Activated T-cell treated with anti-CD3 and anti-CD28 coated beads, Interleukin-2, amount 50 U/mL, for 4 hours (primary cell): Measurements from ENCODE around the gene C11orf86. TPM values are rescaled to one million over a fixed set of nuclear protein-coding genes. Genes with fewer than 3 reads are reported as not detected.

Source experiments
- ATAC-seq, 2 donors: fragments of 200-7000 bp; cut with Tn5 transposase; one replicate each; pipeline ENCODE4 v1.10.0; 2021
- DNase-seq: peaks from one replicate; pipeline ENCODE4 v3.0.0-alpha.2; 2020
- H3K27me3 Mint-ChIP-seq: one replicate; pipeline ENCODE4 v1.8.0; 2021; ENCODE audit warnings: low read depth, mixed read lengths
- H3K36me3 Mint-ChIP-seq: one replicate; pipeline ENCODE4 v1.8.0; 2022; ENCODE audit warnings: mixed read lengths; ENCODE audit not compliant: insufficient read depth
- H3K4me1 Mint-ChIP-seq: one replicate; pipeline ENCODE4 v1.8.0; 2021; ENCODE audit warnings: low read depth, mixed read lengths
- H3K4me3 Mint-ChIP-seq: one replicate; pipeline ENCODE4 v1.8.0; 2021; ENCODE audit warnings: mild to moderate bottlenecking, moderate library complexity, mixed read lengths
- H3K9me3 Mint-ChIP-seq: one replicate; pipeline ENCODE4 v1.8.0; 2021; ENCODE audit warnings: mixed read lengths
- total RNA-seq, 3 donors: library from RNA; stranded (reverse); gene quantifications; one replicate each; pipeline ENCODE4 v1.2.1, GENCODE V29; 2021

C11orf86 gene, protein sequence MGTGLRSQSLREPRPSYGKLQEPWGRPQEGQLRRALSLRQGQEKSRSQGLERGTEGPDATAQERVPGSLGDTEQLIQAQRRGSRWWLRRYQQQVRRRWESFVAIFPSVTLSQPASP
- total RNA-seq, result not detected

DNA sequence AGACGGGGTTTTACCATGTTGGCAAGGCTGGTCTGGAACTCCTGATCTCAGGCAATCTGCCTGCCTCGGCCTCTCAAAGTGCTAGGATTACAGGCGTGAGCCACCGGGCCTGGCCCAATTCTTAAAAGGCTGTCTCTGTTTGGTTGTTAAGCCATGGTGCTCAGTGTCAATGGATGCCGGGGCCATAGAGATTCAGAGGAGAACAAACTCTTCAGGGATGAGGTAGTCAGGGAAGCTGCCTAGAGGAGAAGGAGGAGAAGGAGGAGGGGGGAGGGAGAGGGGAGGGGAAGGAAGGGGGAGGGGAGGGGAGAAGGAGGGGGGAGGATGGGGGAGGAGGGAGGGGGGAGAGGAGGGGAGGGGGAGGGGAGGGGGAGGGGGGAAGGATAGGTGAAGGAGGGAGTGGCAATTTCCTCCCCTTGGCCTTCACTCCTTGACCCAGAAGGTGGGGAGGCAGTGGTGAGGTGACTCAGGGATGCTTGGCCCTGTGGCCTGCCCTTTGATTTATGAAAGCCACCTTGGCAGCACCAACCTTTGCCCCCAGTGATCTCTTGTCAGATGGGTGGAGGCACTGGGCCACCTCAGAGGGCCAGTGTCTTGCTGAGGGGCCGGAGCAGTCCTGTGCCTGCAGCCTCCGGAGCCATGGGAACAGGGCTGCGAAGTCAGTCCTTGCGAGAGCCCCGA is at the start of gene C11orf86:
Gene C11orf86, plus strand, starts transcription at position 581 of the 681 bp plus-strand sequence. Its CDS starts 59 bp downstream, at position 640.
- no peak for DNase-seq
- Mint-ChIP-seq H3K27me3 (peaks cover 8% of the 10 kb centered on the region), H3K4me3 (no peak within 1 kb of the TSS), H3K9me3 (peaks cover 3% of the 10 kb centered on the region), H3K36me3 (no peaks in the 10 kb centered on the region), H3K4me1 (peaks cover 6% of the 10 kb centered on the region)
- no peak for ATAC-seq

DNA sequence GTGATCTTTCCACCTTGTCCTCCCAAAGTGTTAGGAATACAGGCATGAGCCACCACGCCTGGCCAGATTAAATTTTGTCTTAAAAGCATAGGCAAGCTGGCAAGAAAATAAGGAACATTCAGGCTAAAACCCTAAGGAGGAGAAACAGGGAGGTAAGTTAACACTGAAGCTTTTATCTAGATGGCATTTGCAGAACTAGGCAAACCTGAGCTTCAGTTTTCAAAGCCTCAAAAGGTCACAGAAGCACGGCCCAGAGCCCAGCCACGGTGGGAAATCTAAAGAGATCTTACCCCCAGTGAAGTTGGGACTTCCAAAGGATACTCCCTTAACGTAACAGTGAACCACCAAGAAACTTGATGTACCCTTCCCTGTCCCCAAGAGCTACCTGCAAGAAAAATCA is 45.4 kb upstream of the C11orf86 start:
- Mint-ChIP-seq H3K4me3 (no peak overlapping the region), H3K4me1 (no peaks in the 10 kb centered on the region), H3K9me3 (no peaks in the 10 kb centered on the region), H3K27me3 (peaks cover 3% of the 10 kb centered on the region), H3K36me3 (no peaks in the 10 kb centered on the region)
- ATAC-seq, result no peak
- no peak for DNase-seq

DNA sequence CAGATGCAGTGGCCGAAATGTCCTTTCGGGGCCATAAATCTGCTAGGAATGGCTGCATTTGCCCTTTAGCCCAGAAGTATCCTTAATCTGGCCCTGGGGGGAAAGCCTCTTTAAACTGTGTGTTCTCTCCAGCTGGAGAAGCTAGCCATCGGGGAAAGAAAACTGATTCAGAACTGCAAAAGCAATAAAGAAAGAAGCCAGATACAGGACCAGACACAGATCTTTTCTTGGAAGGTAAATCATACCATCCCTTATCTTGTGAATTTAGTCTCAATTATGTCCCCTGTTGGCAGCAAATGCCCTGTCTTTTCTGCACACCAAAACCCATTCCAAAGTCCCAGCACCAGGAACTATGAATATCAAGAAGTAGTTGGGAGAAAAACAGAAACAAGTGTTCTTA is 42.6 kb upstream of the C11orf86 start:
- ATAC-seq, result no peak
- no peaks in the 10 kb centered on the region for H3K9me3 Mint-ChIP-seq

DNA sequence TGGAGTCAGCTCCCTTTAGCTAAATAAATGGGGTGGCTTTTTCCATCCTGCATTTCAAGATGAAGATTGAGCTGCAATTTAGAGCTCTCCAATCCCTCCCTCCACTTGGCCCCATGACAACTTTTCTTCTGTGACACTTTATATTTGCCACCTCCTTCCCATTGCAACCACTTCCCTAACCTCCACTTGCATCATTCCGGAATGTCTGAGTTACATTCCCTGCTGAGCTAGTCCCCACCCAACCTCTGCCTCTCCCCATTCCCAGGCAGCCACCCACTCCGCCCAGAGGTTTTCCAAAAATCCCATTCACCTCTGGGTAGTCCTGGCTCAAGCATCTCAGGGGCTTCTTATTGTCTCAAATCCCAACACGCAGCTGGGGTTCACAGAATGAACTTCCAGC is 41.6 kb upstream of the C11orf86 start:
- no peak overlapping the region for H3K4me3 Mint-ChIP-seq
- H3K4me1 Mint-ChIP-seq, result no peaks in the 10 kb centered on the region
- DNase-seq (no peak), ATAC-seq (no peak)
- no peaks in the 10 kb centered on the region for H3K9me3 Mint-ChIP-seq
- no peaks in the 10 kb centered on the region for H3K36me3 Mint-ChIP-seq
- H3K27me3 Mint-ChIP-seq, result peaks cover 3% of the 10 kb centered on the region

More for the DNA sequence above, 42.6 kb upstream of the C11orf86 start:
- no peaks in the 10 kb centered on the region for H3K4me1 Mint-ChIP-seq
- no peaks in the 10 kb centered on the region for H3K36me3 Mint-ChIP-seq
- H3K4me3 Mint-ChIP-seq, result no peak overlapping the region
- peaks cover 3% of the 10 kb centered on the region for H3K27me3 Mint-ChIP-seq
- DNase-seq, result no peak

DNA sequence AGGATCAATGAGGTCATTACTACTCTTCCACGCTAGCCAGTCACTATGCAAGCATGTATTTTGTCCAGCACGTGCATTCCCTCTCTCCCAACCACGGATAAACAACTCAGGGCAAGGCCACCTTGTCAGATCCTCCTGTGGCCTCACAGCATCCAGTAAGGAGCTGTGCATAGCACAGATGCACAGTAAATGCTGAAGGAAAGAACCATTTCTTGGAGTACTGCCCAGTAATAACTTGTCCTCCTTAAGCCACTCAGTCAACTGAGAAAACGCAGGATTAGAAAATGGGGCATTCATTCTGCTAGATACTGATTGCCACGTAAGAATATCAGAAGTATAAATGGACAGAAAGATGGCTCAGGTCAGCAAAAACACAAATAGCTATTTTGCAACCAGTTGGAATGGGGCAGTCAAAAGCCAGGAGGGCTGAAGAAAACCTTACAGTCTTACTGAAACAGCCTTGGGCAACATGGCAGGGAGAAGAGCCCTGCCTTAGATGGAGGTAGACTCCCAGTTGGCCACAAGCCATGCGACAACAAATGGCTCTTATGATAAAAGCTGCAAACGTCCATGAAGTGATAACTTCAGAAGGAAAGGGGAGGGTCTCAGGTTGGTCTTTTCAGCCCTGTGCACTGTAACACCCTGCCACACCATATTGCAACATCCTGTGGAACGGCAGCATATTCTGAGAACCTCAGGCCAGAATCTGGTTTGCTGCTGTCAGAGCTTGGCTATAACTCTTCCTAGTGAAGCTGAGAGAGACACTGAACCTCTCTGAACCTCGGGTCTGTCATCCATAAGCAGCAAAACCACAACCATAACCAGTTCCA is 39.9 kb upstream of the C11orf86 start:
- Mint-ChIP-seq H3K4me1 (no peaks in the 10 kb centered on the region), H3K4me3 (no peak overlapping the region), H3K36me3 (peaks cover 2% of the 10 kb centered on the region), H3K27me3 (peaks cover 3% of the 10 kb centered on the region), H3K9me3 (no peaks in the 10 kb centered on the region)
- ATAC-seq (no peak), DNase-seq (no peak)

DNA sequence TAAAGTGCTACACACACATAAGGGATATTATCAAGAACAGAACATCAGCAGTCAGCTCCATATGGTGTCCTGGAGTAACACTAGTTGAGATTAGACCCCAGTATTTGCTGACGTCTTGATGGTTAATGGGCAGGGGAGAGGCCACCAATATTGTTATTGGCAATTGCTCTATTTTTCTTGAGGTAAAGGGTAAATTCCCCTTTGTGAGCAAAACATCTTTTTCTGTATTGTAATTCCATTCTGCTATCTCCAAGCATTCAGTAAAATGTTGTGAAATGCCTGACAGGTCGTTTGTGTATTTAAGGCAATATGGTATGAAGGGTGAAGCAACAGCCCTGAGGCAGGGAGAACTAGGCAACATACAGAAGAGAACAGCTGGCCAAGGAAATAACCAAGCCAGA is 38.8 kb upstream of the C11orf86 start:
- H3K36me3 Mint-ChIP-seq, result peaks cover 2% of the 10 kb centered on the region
- no peak overlapping the region for H3K4me3 Mint-ChIP-seq
- ATAC-seq (no peak), DNase-seq (no peak)
- H3K27me3 Mint-ChIP-seq, result peaks cover 3% of the 10 kb centered on the region
- no peaks in the 10 kb centered on the region for H3K4me1 Mint-ChIP-seq
- no peaks in the 10 kb centered on the region for H3K9me3 Mint-ChIP-seq

DNA sequence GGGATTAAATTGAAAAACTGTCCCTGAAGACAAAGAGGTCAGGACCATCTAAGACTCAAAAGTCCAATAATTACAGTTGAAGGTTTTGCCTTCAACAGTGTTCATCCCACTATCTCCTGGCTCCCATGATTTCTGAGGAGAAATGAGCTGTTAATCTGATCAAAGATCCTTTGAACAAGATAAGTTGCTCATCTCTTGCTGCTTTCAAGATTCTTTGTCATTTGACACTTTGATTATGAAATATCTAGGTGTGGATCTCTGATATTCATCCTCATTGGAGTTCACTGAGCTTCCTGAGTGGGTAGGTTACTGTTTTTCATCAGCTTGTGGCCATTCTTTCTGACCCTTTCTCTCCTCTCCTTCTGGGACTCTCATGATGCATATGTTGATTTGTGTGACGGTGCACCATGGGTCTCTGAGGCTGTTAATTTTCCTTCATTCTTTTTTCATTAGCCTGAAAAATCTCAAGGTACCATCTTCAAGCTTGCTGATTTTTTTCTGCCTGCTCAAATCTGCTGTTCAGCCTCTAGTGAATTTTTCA is 37.8 kb upstream of the C11orf86 start:
- peaks cover 2% of the 10 kb centered on the region for H3K36me3 Mint-ChIP-seq
- H3K9me3 Mint-ChIP-seq, result no peaks in the 10 kb centered on the region
- DNase-seq, result no peak
- H3K4me1 Mint-ChIP-seq, result no peaks in the 10 kb centered on the region
- H3K4me3 Mint-ChIP-seq, result no peak overlapping the region
- peaks cover 3% of the 10 kb centered on the region for H3K27me3 Mint-ChIP-seq
- ATAC-seq, result no peak

DNA sequence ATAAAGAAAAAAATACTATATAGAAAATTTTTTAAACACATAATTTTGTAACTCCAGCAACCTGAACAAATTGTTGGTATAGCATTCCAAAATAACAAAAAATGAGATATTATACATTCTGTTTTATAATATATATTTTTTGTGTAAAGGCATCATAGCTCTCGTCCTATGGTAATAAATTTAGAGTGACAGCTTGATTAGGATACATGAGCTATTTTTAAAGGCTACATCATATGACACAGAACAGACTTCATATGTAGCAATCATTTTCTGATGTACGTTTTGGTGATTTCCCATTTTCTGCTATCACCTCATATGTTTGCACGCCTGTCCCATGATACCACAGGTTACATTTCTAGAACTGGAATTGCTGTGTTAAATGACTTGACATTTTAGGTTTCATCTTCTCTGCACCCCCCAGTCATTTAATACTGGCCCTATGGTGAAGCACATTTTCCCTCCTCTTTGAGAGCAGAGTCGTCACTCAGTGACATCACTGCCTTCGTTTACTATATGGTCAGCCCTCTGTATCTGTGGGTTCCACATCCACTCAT is 36.4 kb upstream of the C11orf86 start:
- Mint-ChIP-seq H3K4me3 (no peak overlapping the region), H3K9me3 (no peaks in the 10 kb centered on the region), H3K4me1 (no peaks in the 10 kb centered on the region), H3K36me3 (peaks cover 2% of the 10 kb centered on the region), H3K27me3 (peaks cover 3% of the 10 kb centered on the region)
- ATAC-seq (no peak), DNase-seq (no peak)

DNA sequence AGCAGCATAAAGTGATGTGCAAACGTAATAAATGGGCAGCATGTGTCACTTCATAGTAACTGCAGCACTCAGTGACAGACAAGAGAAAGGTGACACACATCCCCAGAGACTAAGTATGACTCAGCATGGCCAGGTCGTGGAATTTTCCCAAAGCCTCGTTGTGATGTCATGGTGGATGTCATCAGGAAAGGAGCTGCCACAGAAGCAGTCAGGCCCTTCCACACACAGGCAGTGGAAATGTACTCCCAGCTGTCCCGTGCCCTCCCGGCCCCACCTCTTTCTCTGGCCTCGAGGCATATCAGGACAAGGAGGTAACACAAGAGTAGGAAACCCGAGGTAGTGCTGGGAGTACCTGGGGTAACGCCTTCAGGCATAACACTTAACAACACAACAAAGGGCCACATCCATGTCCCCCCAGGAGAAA is 25.0 kb upstream of the C11orf86 start:
- H3K9me3 Mint-ChIP-seq, result no peaks in the 10 kb centered on the region
- peak; percentile 16 for DNase-seq
- H3K4me1 Mint-ChIP-seq, result peaks cover 3% of the 10 kb centered on the region
- no peaks in the 10 kb centered on the region for H3K36me3 Mint-ChIP-seq
- peak; percentile 34 to 62 for ATAC-seq
- no peaks in the 10 kb centered on the region for H3K27me3 Mint-ChIP-seq
- no peak overlapping the region for H3K4me3 Mint-ChIP-seq

DNA sequence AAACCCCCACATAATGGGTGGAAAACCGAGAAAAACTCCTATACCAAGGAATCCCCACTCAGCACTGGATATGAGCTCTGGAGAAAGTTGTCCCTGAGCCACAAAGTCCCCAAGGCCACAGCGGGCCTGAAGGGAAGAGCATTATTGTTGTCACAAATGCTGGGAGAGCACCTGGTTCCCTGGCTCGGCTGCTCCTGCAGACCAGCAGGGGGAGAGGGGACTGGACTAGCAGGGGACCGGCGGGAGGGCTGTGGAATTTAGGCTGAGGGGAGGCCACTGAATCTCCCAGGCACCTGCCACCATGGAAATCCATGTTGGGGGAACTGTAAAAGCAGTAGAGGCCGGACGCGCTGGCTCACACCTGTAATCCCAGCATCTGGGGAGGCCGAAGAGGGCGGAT is 24.0 kb upstream of the C11orf86 start:
- no peaks in the 10 kb centered on the region for H3K9me3 Mint-ChIP-seq

DNA sequence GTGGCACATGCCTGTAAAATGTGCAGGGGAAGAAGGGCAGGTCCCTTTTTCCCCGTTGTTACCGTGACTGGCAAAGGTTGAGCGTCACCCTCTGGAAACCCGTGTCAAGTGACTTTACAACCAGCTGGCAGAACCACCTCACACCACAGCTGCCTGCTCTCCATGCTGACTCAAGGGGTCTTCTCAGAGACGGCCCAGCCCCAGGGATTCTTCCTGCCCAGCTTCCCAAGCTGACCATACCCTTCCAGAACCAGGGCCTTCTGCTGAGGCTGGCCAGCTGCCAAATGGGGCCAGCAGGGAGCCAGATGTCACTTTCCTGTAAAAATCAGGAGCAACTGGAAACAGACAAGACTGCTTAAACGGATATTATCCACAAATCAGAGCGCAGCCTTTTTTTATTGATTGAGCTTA is 23.2 kb upstream of the C11orf86 start:
- no peaks in the 10 kb centered on the region for H3K9me3 Mint-ChIP-seq
- no peak for DNase-seq
- no peaks in the 10 kb centered on the region for H3K27me3 Mint-ChIP-seq
- no peak overlapping the region for H3K4me3 Mint-ChIP-seq
- peaks cover 7% of the 10 kb centered on the region for H3K4me1 Mint-ChIP-seq
- ATAC-seq, result no peak
- no peaks in the 10 kb centered on the region for H3K36me3 Mint-ChIP-seq

More for the DNA sequence above, 24.0 kb upstream of the C11orf86 start:
- H3K4me1 Mint-ChIP-seq, result peaks cover 3% of the 10 kb centered on the region
- ATAC-seq (no peak), DNase-seq (no peak)
- H3K4me3 Mint-ChIP-seq, result no peak overlapping the region
- H3K27me3 Mint-ChIP-seq, result no peaks in the 10 kb centered on the region
- H3K36me3 Mint-ChIP-seq, result no peaks in the 10 kb centered on the region

DNA sequence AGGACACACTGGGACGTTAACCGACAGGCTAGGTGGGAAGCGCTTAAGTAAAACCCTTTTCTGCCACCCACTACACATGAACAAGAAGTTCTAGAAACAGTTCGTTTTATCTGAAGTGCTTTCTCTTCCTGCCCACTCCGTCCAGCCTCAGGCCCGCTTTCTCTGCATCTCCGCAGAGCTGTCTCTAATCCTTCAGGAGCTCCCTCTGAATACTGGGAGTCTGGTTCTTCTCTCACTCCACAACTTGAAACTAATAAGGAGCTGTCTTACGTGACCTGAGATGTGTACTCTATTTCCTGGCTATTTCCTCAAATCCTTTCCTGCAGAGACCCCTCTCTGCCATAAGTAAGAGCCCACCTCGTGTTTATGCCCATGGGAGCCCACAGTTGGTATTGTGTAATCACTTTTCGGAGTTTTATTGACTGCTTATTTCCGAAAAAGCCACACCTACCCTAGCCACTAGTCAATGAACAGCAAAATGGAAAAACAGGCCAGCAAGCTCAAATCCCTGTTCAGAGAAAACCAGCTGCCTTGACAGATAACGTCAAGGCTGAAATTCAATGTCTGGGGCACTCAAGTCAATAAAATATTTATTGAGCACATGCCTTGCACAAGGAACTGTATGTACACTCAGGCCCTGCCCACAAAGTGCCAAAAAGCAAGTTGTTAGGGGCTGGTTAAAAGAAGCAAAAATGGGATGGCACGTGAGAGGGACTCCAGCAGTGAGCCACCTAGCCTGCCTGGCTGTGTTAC is 21.8 kb upstream of the C11orf86 start:
- no peaks in the 10 kb centered on the region for H3K9me3 Mint-ChIP-seq

DNA sequence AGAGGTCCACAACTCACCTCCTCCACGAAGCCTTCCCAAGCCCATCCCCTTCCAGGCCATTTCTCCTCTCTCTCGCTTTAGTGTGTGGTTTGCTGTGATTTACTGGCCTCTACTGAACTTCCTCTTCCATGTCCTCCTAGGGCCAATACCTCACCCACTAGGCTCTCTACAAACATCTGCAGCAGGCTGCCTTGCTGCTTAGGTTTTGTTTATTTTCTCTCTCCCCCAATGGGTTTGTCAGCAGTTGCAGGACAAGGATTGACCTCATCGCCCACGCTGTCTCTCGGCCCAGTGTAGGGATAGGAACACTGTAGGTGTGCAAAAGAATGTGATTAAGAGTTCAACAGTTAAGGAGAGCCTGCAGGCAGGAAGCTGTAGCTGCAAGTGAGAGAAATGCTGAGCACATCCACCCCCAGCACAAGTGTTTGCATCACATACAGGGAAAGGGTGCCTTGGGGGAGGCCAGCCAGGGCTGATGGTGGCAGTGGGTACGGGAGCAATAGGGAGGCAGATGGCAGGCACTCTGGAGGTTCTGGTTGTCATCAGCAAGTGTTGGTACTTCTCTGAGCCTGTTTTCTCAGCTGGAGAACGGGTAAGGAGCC is 18.3 kb upstream of the C11orf86 start:
- H3K36me3 Mint-ChIP-seq, result no peaks in the 10 kb centered on the region
- no peaks in the 10 kb centered on the region for H3K27me3 Mint-ChIP-seq
- no peaks in the 10 kb centered on the region for H3K9me3 Mint-ChIP-seq
- DNase-seq, result no peak
- peaks cover 25% of the 10 kb centered on the region for H3K4me1 Mint-ChIP-seq
- ATAC-seq, result no peak
- H3K4me3 Mint-ChIP-seq, result peak overlapping the region; percentile 54

More for the DNA sequence above, 21.8 kb upstream of the C11orf86 start:
- H3K4me1 Mint-ChIP-seq, result peaks cover 16% of the 10 kb centered on the region
- H3K27me3 Mint-ChIP-seq, result no peaks in the 10 kb centered on the region
- ATAC-seq, result no peak
- H3K36me3 Mint-ChIP-seq, result no peaks in the 10 kb centered on the region
- H3K4me3 Mint-ChIP-seq, result no peak overlapping the region
- no peak for DNase-seq

DNA sequence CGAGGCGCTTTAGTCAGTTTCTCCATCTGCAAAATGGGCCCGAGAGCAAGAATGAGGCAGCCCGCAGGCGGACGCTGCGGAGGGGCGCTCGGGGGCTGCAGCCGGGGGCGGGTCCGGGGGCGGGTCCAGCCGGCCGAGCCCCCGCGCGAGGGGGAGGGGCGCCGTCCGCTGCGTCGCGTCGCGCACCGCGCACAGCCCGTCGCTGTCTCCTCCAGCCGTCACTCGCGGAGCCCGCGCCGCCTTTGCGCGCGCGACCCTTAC is 17.2 kb upstream of the C11orf86 start:
- no peaks in the 10 kb centered on the region for H3K9me3 Mint-ChIP-seq
- no peak for DNase-seq
- no peaks in the 10 kb centered on the region for H3K27me3 Mint-ChIP-seq
- no peaks in the 10 kb centered on the region for H3K36me3 Mint-ChIP-seq
- H3K4me1 Mint-ChIP-seq, result peaks cover 25% of the 10 kb centered on the region
- peak overlapping the region; percentile 78 for H3K4me3 Mint-ChIP-seq
- peak; percentile 41 to 44 for ATAC-seq
